Measurements from ENCODE around the gene MED15.

- TF ChIP-seq EZH2 (IDR thresholded peaks at IDR 0.05; ENCODE audit: borderline replicate concordance, low read depth, low read length, severe bottlenecking) (no peak), CTCF (IDR thresholded peaks at IDR 0.05; ENCODE audit: borderline replicate concordance, extremely low read depth, low read length, poor library complexity, severe bottlenecking) (no peak)
Measured at GRCh38 chr22:20607157-20607907, 99.9 kb downstream of the MED15 start.
